ENCODE data around the gene MEGF6. TPM values are rescaled to one million over a fixed set of nuclear protein-coding genes. Genes with fewer than 3 reads are reported as not detected.

Gene MEGF6
- total RNA-seq, 1 experiment from 2014 or later, result 21.3 TPM

GRCh38 chr1:3440711-3441409 lies 170.4 kb downstream of the MEGF6 start:
- H4K5ac ChIP-seq (ENCODE audit: insufficient read length, low read depth, low read length), result no peak overlapping the region
- no peaks in the 10 kb centered on the region for H4K20me1 ChIP-seq (ENCODE audit: control insufficient read depth, insufficient read depth, insufficient read length)
- no peak overlapping the region for H4K91ac ChIP-seq (ENCODE audit: insufficient read length, low read depth, low read length)
- WGBS (ENCODE audit: extremely low coverage, insufficient read length, low lambda C conversion rate), result no CpG with 5 or more reads among the region's 20 CpGs
- H2AK5ac ChIP-seq (ENCODE audit: insufficient read length, low read length), result no peak overlapping the region
- Mint-ChIP-seq H3K4me3 (no peak overlapping the region), H3K36me3 (ENCODE audit: insufficient read depth in 1 of 3, low read depth in 3 of 3) (no peaks in the 10 kb centered on the region), H3K4me1 (peaks cover 9 to 21% of the 10 kb centered on the region in 2 experiments; a peak in 3 of 4 replicates), H3K27ac (peak overlapping the region in 1 of 3 experiments; percentile 73; a peak in 2 of 7 replicates), H3K9me3 (no peaks in the 10 kb centered on the region), H3K27me3 (ENCODE audit: low read depth) (peaks cover 14% of the 10 kb centered on the region)
- no peak overlapping the region for H2BK20ac ChIP-seq (ENCODE audit: low read depth, low read length, poor library complexity, severe bottlenecking)
- H3K9ac ChIP-seq (ENCODE audit: extremely low read depth, insufficient read length, low read length), result no peak overlapping the region
- DNase-seq, result no peak
- TF ChIP-seq CTCF (conservative IDR thresholded peaks at IDR 0.05), result no peak
- no peak overlapping the region for H3K18ac ChIP-seq (ENCODE audit: insufficient read length, low read depth, low read length)
- H3K14ac ChIP-seq (ENCODE audit: insufficient read depth, low read length), result no peak overlapping the region
- H2BK120ac ChIP-seq (ENCODE audit: low read depth, low read length, poor library complexity, severe bottlenecking), result no peak overlapping the region
- no peak overlapping the region for H2BK15ac ChIP-seq (ENCODE audit: low read depth, low read length)
- no peak overlapping the region for H3K4me2 ChIP-seq (ENCODE audit: insufficient read depth, insufficient read length, low read length)
- no peak overlapping the region for H2BK5ac ChIP-seq (ENCODE audit: insufficient read length, low read length)
- H3K27ac ChIP-seq (ENCODE audit: insufficient read length, low read depth, low read length), result no peak overlapping the region
- no peaks in the 10 kb centered on the region for H3K4me1 ChIP-seq (ENCODE audit: insufficient read depth, low read length)
- H3K79me1 ChIP-seq (ENCODE audit: insufficient read depth, low read depth, low read length, poor library complexity, severe bottlenecking), result no peaks in the 10 kb centered on the region
- H3K79me2 ChIP-seq (ENCODE audit: insufficient read depth, low read length), result no peaks in the 10 kb centered on the region
- H3K4ac ChIP-seq (ENCODE audit: low read depth, low read length), result no peak overlapping the region
- H3K56ac ChIP-seq (ENCODE audit: insufficient read length, low read depth, low read length), result no peak overlapping the region
- no peak overlapping the region for H3T11ph ChIP-seq (ENCODE audit: low read length)
- no peak overlapping the region for H3K23ac ChIP-seq (ENCODE audit: insufficient read length, low read depth, low read length)
- no peak overlapping the region for H2AFZ ChIP-seq (ENCODE audit: low read length)
- H3K27me3 ChIP-seq (ENCODE audit: insufficient read depth, low read length), result no peaks in the 10 kb centered on the region; the same call in 1 of the 2 replicates
- H3K23me2 ChIP-seq (ENCODE audit: insufficient read length, low read depth, low read length, poor library complexity, severe bottlenecking), result no peaks in the 10 kb centered on the region
- no peak overlapping the region for H4K8ac ChIP-seq (replicated peaks; ENCODE audit: insufficient read length, low read depth, low read length)
- no peaks in the 10 kb centered on the region for H3K9me3 ChIP-seq (ENCODE audit: control insufficient read depth, low read depth, low read length)
- H2BK12ac ChIP-seq (ENCODE audit: insufficient read length, low read depth, low read length), result no peak overlapping the region
